GM23338 (cell line): ENCODE results near the gene ZDHHC12.

Experiments used
- CREB1 ChIP-seq: fragments of 250-450 bp; sonication (Bioruptor Pico); IDR thresholded peaks from 2 replicates; pipeline ENCODE4 v1.5.0; 2020; ENCODE audit warnings: low read depth, mild to moderate bottlenecking, moderate library complexity
- CTCF ChIP-seq, 2 experiments: fragments of 200-600 bp in 1 of 2; sonication (generic) in 1 of 2; conservative IDR thresholded peaks; 2 replicates each; pipeline versions ENCODE4 v1.5.1 to v1.6.1; 2016 to 2017; ENCODE audit warnings: antibody characterized with exemption in 2 of 2, low read depth in 2 of 2, mild to moderate bottlenecking in 2 of 2, moderate library complexity in 1 of 2
- EZH2 ChIP-seq: fragments of 200-600 bp; sonication (generic); IDR thresholded peaks from one replicate; pipeline ENCODE4 v1.8.0; 2017; ENCODE audit warnings: antibody characterized with exemption, mild to moderate bottlenecking, low read depth; ENCODE audit not compliant: unreplicated experiment
- EZH2phosphoT487 ChIP-seq: fragments of 200-600 bp; sonication (generic); IDR thresholded peaks from one replicate; pipeline ENCODE4 v1.8.1; 2018; ENCODE audit warnings: antibody characterized with exemption; ENCODE audit not compliant: unreplicated experiment
- JUNB ChIP-seq: IDR thresholded peaks from one replicate; pipeline ENCODE4 v1.6.1; 2016; ENCODE audit warnings: antibody characterized with exemption; ENCODE audit not compliant: unreplicated experiment
- NANOG ChIP-seq: IDR thresholded peaks from 2 replicates; pipeline ENCODE4 v1.6.1; 2016; ENCODE audit warnings: antibody characterized with exemption, borderline replicate concordance
- POLR2AphosphoS5 ChIP-seq: IDR thresholded peaks from 2 replicates; pipeline ENCODE4 v1.6.1; 2016; ENCODE audit warnings: antibody characterized with exemption, low read depth
- REST ChIP-seq: IDR thresholded peaks from one replicate; pipeline ENCODE4 v1.6.1; 2018; ENCODE audit warnings: antibody characterized with exemption; ENCODE audit not compliant: unreplicated experiment
- STAT1 ChIP-seq: IDR thresholded peaks from one replicate; pipeline ENCODE4 v1.6.1; 2016; ENCODE audit warnings: antibody characterized with exemption; ENCODE audit not compliant: unreplicated experiment
- ZNF331 ChIP-seq: fragments of 250-450 bp; sonication (Bioruptor Pico); IDR thresholded peaks from 2 replicates; pipeline ENCODE4 v1.5.0; 2020; ENCODE audit warnings: low read depth, mild to moderate bottlenecking, moderate library complexity

GRCh38 chr9:128677794-128678193 is 46.1 kb downstream of the ZDHHC12 start:
- TF ChIP-seq CTCF (conservative IDR thresholded peaks at IDR 0.05; ENCODE audit: low read depth in 2 of 2) = no peak
- no peak for TF ChIP-seq ZNF331 (CRISPR knock-in tag)
- TF ChIP-seq EZH2 = no peak
- TF ChIP-seq CREB1 (CRISPR knock-in tag) = no peak
- TF ChIP-seq POLR2AphosphoS5 = no peak
- TF ChIP-seq EZH2phosphoT487 = no peak
- TF ChIP-seq REST = no peak
- no peak for TF ChIP-seq JUNB
- TF ChIP-seq NANOG = no peak
- no peak for TF ChIP-seq STAT1
